ENCODE results near the gene LRRK2.
A peak's percentile ranks its signal among the peaks of the same experiment; 100 is the strongest.

LRRK2 gene

GRCh38 chr12:40224439-40225291, at the start of gene LRRK2 (continued):
- TF ChIP-seq ZNF114 (tag by site-specific recombination; IDR thresholded peaks at IDR 0.05) (no peak), ZNF660 (tag by site-specific recombination; IDR thresholded peaks at IDR 0.05) (peak; percentile 100), RBAK (tag by site-specific recombination; IDR thresholded peaks at IDR 0.05) (no peak), IKZF3 (tag by site-specific recombination; IDR thresholded peaks at IDR 0.05) (peak; percentile 47; the same call in 1 of the 2 replicates), ZNF513 (tag by site-specific recombination; IDR thresholded peaks at IDR 0.05) (no peak), PRDM1 (tag by site-specific recombination; IDR thresholded peaks at IDR 0.05) (no peak), ZNF670 (tag by site-specific recombination; IDR thresholded peaks at IDR 0.05; ENCODE audit: low read depth) (no peak), ZEB2 (tag by site-specific recombination; IDR thresholded peaks at IDR 0.05) (no peak), KLF10 (tag by site-specific recombination; IDR thresholded peaks at IDR 0.05) (no peak), YY2 (tag by site-specific recombination; IDR thresholded peaks at IDR 0.05) (no peak), ZSCAN30 (tag by site-specific recombination; IDR thresholded peaks at IDR 0.05) (peak; percentile 91), ZNF704 (tag by site-specific recombination; IDR thresholded peaks at IDR 0.05) (no peak), ZNF10 (tag by site-specific recombination; IDR thresholded peaks at IDR 0.05) (0 out of 2 replicates have a peak, but pooled peaks have one; percentile 36), ZNF600 (tag by site-specific recombination; IDR thresholded peaks at IDR 0.05) (peak; percentile 69; the same call in 1 of the 2 replicates), ZNF561 (tag by site-specific recombination; IDR thresholded peaks at IDR 0.05; ENCODE audit: borderline replicate concordance) (peak; percentile 94), ZNF596 (tag by site-specific recombination; IDR thresholded peaks at IDR 0.05) (0 out of 2 replicates have a peak, but pooled peaks have one; percentile 14), ZNF174 (tag by site-specific recombination; IDR thresholded peaks at IDR 0.05) (no peak), ZNF571 (tag by site-specific recombination; IDR thresholded peaks at IDR 0.05) (no peak), REPIN1 (tag by site-specific recombination; IDR thresholded peaks at IDR 0.05; ENCODE audit: low read depth) (0 out of 2 replicates have a peak, but pooled peaks have one; percentile 32), ZNF555 (tag by site-specific recombination; conservative IDR thresholded peaks at IDR 0.05) (no peak), ZBTB7A (tag by site-specific recombination; IDR thresholded peaks at IDR 0.05; ENCODE audit: low read depth) (no peak), TRIM28 (IDR thresholded peaks at IDR 0.05; ENCODE audit: borderline replicate concordance, low read length) (no peak), ZNF626 (tag by site-specific recombination; IDR thresholded peaks at IDR 0.05) (no peak), KLF8 (tag by site-specific recombination; IDR thresholded peaks at IDR 0.05) (peak; percentile 81; the same call in 1 of the 2 replicates), MZF1 (tag by site-specific recombination; IDR thresholded peaks at IDR 0.05; ENCODE audit: borderline replicate concordance) (no peak), PRDM10 (tag by site-specific recombination; IDR thresholded peaks at IDR 0.05) (peak; percentile 99), ZNF19 (tag by site-specific recombination; IDR thresholded peaks at IDR 0.05; ENCODE audit: low read depth) (no peak), ZBTB8A (tag by site-specific recombination; IDR thresholded peaks at IDR 0.05) (peak; percentile 96), ZNF280D (tag by site-specific recombination; IDR thresholded peaks at IDR 0.05) (no peak), ZNF202 (tag by site-specific recombination; IDR thresholded peaks at IDR 0.05; ENCODE audit: borderline replicate concordance) (no peak), ZNF747 (tag by site-specific recombination; IDR thresholded peaks at IDR 0.05) (no peak), ZNF664 (tag by site-specific recombination; IDR thresholded peaks at IDR 0.05) (no peak)
